GM12872 (cell line): ENCODE data around the gene GPX2.
A peak's percentile ranks its signal among the peaks of the same experiment; 100 is the strongest.

Experiments used
- CTCF ChIP-seq: IDR thresholded peaks from 3 replicates; pipeline ENCODE4 v1.5.1; 2011; ENCODE audit warnings: low read depth, mild to moderate bottlenecking, low read length, moderate library complexity; ENCODE audit not compliant: insufficient read depth

The GPX2 gene

GRCh38 chr14:64891839-64892375 lies 50.6 kb downstream of the GPX2 start:
- TF ChIP-seq CTCF = peak; percentile 52; the same call in 2 of the 3 replicates

- no peak for TF ChIP-seq CTCF
Observed at GRCh38 chr14:64891173-64891838, 51.2 kb downstream of the GPX2 start.

- no peak for TF ChIP-seq CTCF
Observed at GRCh38 chr14:64889352-64889751, 53.2 kb downstream of the GPX2 start.
